HL-60 (cell line): ENCODE measurements around the gene ZNF236.

Experiments used
- DNase-seq, 2 experiments: peaks; one replicate each; pipeline ENCODE4 v3.0.0-alpha.2; 2010 to 2020; ENCODE audit warnings: low read depth in 1 of 2, low spot score in 1 of 2
- H3K27ac ChIP-seq: fragments of 250-450 bp; sonication (Bioruptor Pico); replicated peaks from 2 replicates; pipeline ENCODE4 v1.5.1; 2020; ENCODE audit warnings: mild to moderate bottlenecking, moderate library complexity
- H3K27me3 ChIP-seq: fragments of 250-450 bp; sonication (Bioruptor Pico); 2 replicates; pipeline ENCODE4 v1.5.1; 2021; ENCODE audit warnings: mild to moderate bottlenecking, moderate library complexity; ENCODE audit not compliant: insufficient read depth, poor library complexity, severe bottlenecking
- H3K4me3 ChIP-seq: replicated peaks from 2 replicates; pipeline ENCODE4 v1.5.1; 2011; ENCODE audit warnings: mild to moderate bottlenecking, control low read depth, low read length; ENCODE audit not compliant: insufficient read depth
- GABPA ChIP-seq: IDR thresholded peaks from 2 replicates; pipeline ENCODE4 v1.6.1; 2012; ENCODE audit warnings: low read depth
- POLR2AphosphoS5 ChIP-seq: IDR thresholded peaks from 2 replicates; pipeline ENCODE4 v1.6.1; 2012; ENCODE audit warnings: low read depth
- SPI1 ChIP-seq: IDR thresholded peaks from 2 replicates; pipeline ENCODE4 v1.6.1; 2012; ENCODE audit warnings: low read depth, mild to moderate bottlenecking, borderline replicate concordance
- TF ChIP-seq, protein P1 (sequence below): IDR thresholded peaks from one replicate; pipeline ENCODE4 v1.5.1; 2011; ENCODE audit warnings: low read length, control low read depth, inconsistent platforms; ENCODE audit not compliant: insufficient read depth
- TF ChIP-seq, protein P2 (sequence below): IDR thresholded peaks from 2 replicates; pipeline ENCODE4 v1.6.1; 2012; ENCODE audit warnings: low read depth; ENCODE audit not compliant: insufficient replicate concordance

Gene ZNF236

DNA sequence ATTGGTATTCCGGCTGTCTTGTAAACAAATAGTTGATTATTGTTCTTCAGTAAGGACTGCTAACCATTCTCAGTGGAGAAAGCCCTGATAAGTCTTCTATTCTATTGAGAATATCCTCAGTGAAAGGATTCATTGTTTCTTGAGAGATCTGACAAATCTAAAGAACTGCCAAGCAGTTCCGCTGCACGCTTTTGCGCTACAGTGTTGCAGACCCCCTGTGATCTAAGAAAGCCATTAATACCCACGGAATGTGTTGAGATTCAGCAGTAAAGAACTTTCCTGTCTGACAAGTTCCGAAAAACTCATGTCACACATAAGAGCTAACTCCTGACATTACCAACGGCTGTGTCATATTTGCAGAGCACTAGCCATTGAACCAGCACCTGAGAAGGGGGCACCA lies 63.8 kb downstream of the ZNF236 start:
- Histone ChIP-seq H3K27me3 (no peaks in the 10 kb centered on the region), H3K27ac (no peak overlapping the region), H3K4me3 (no peak overlapping the region)
- TF ChIP-seq GABPA: no peak
- DNase-seq: no peak

DNA sequence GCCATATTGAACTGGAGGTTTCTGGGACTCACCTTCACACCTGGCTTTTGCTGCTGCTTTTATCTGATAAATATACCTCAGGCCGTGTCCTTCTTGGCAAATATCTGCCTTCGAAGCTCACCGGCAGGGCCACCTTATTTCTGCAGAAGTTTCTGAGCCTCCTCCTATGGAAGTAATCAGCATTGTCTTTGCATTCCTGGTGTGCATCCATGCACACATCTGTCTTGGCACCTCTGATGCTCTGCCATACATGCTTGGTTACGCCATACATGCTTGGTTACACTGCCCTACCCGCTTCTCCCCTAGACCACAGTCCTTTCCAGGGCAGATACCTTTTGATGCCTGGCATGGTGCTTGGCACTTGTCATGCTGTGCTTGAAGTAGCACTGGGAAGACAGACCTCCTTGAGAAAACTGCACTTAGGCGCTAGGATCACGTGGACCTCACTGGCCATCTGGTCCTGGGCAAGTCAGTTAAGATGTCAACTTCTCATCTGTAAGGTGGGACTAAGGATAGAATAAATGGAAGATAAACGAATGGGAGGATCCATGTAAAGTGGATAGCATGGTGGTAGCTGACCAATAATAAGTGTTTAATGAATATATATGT lies 66.8 kb downstream of the ZNF236 start:
- no peak overlapping the region for H3K4me3 ChIP-seq
- no peak overlapping the region for H3K27ac ChIP-seq
- TF ChIP-seq, protein P1, sequence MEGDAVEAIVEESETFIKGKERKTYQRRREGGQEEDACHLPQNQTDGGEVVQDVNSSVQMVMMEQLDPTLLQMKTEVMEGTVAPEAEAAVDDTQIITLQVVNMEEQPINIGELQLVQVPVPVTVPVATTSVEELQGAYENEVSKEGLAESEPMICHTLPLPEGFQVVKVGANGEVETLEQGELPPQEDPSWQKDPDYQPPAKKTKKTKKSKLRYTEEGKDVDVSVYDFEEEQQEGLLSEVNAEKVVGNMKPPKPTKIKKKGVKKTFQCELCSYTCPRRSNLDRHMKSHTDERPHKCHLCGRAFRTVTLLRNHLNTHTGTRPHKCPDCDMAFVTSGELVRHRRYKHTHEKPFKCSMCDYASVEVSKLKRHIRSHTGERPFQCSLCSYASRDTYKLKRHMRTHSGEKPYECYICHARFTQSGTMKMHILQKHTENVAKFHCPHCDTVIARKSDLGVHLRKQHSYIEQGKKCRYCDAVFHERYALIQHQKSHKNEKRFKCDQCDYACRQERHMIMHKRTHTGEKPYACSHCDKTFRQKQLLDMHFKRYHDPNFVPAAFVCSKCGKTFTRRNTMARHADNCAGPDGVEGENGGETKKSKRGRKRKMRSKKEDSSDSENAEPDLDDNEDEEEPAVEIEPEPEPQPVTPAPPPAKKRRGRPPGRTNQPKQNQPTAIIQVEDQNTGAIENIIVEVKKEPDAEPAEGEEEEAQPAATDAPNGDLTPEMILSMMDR: no peak
- TF ChIP-seq GABPA (no peak), SPI1 (no peak), POLR2AphosphoS5 (no peak)
- TF ChIP-seq, protein P2, sequence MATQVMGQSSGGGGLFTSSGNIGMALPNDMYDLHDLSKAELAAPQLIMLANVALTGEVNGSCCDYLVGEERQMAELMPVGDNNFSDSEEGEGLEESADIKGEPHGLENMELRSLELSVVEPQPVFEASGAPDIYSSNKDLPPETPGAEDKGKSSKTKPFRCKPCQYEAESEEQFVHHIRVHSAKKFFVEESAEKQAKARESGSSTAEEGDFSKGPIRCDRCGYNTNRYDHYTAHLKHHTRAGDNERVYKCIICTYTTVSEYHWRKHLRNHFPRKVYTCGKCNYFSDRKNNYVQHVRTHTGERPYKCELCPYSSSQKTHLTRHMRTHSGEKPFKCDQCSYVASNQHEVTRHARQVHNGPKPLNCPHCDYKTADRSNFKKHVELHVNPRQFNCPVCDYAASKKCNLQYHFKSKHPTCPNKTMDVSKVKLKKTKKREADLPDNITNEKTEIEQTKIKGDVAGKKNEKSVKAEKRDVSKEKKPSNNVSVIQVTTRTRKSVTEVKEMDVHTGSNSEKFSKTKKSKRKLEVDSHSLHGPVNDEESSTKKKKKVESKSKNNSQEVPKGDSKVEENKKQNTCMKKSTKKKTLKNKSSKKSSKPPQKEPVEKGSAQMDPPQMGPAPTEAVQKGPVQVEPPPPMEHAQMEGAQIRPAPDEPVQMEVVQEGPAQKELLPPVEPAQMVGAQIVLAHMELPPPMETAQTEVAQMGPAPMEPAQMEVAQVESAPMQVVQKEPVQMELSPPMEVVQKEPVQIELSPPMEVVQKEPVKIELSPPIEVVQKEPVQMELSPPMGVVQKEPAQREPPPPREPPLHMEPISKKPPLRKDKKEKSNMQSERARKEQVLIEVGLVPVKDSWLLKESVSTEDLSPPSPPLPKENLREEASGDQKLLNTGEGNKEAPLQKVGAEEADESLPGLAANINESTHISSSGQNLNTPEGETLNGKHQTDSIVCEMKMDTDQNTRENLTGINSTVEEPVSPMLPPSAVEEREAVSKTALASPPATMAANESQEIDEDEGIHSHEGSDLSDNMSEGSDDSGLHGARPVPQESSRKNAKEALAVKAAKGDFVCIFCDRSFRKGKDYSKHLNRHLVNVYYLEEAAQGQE: no peak
- no peak for DNase-seq
- H3K27me3 ChIP-seq: no peaks in the 10 kb centered on the region

DNA sequence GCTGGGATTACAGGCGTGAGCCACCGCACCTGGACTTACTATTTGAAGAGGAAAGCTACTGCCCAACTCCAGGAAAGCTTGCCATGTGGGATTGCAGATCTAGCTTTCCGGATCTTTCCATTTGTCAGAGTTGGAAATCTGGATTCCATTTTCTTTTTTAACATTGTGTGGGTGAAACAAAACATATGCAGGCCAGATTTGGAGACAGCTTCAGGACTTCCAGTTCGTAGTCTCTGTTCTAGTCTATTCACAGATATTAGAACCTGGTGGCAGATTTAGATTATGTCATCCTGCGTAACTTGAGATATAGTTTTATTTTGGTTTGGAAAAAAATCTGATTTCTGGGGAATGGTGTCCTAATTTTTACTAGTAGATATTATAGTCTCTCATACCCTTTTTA lies 70.5 kb downstream of the ZNF236 start:
- Histone ChIP-seq H3K4me3 (no peak overlapping the region), H3K27ac (no peak overlapping the region), H3K27me3 (no peaks in the 10 kb centered on the region)
- DNase-seq: no peak
- TF ChIP-seq SPI1 (no peak), GABPA (no peak), POLR2AphosphoS5 (no peak)
- TF ChIP-seq, protein P2: no peak
- TF ChIP-seq, protein P1: no peak

DNA sequence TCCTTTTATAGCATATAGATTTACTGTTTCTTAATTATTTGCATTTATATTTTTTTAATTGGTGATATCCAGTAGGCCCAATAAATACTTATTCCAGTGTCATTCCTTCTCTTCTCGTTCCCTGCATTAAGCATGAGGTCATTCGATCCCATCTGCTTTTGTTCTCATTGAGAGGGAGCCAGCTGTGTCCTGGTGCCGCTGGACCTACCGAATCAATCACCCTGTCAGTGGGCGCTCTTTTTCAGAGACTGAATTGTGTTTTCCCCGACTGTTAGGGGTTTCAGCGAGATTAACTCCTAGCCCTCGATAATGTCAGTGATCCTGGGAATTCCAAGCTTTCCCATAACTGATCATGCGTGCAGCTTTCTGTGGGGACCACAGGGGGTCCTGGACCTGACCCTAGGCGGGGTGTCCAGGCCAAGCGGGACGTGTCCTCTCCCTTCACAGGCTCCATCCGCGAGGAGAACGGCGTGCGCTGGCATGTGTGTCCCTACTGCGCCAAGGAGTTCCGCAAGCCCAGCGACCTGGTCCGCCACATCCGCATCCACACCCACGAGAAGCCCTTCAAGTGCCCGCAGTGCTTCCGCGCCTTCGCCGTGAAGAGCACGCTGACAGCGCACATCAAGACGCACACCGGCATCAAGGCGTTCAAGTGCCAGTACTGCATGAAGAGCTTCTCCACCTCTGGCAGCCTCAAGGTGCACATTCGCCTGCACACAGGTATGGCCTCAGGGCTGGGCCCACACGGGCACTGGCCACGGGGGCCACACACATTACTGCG lies 72.4 kb downstream of the ZNF236 start:
- Histone ChIP-seq H3K4me3 (no peak overlapping the region), H3K27ac (no peak overlapping the region), H3K27me3 (no peaks in the 10 kb centered on the region)
- TF ChIP-seq, protein P2: no peak
- TF ChIP-seq GABPA: no peak
- TF ChIP-seq, protein P1: no peak
- DNase-seq: no peak
